H1 (cell line): ENCODE data around the gene CFP. TPM values are rescaled to one million over a fixed set of nuclear protein-coding genes. Genes with fewer than 3 reads are reported as not detected.

Experiments used
- GABPA ChIP-seq: IDR thresholded peaks from 2 replicates; pipeline ENCODE4 v1.6.1; 2011; ENCODE audit warnings: mild to moderate bottlenecking, low read length, moderate library complexity, borderline replicate concordance; ENCODE audit not compliant: insufficient read depth
- JUND ChIP-seq: IDR thresholded peaks from 2 replicates; pipeline ENCODE4 v1.6.1; 2011; ENCODE audit warnings: mild to moderate bottlenecking, improper control_type of control experiment, low read length
- MAFK ChIP-seq: IDR thresholded peaks from 2 replicates; pipeline ENCODE4 v1.6.1; 2012; ENCODE audit warnings: low read depth, mild to moderate bottlenecking, improper control_type of control experiment, low read length
- SIX5 ChIP-seq: IDR thresholded peaks from 2 replicates; pipeline ENCODE4 v1.6.1; 2011; ENCODE audit warnings: mild to moderate bottlenecking, low read depth, low read length
- polyA plus RNA-seq, 7 experiments: library from polyadenylated mRNA; depleted of rRNA in 3 of 7; stranded (reverse) in 5 of 7; unstranded in 2 of 7; fragments of >200 nt in 5 of 7; fragments of 200-250 nt in 2 of 7; gene quantifications; 1 replicate in 5 of 7; 2 replicates in 1 of 7; 4 replicates in 1 of 7; pipeline versions ENCODE4 v1.2.1 to v1.2.3, GENCODE V29; 2011 to 2013; ENCODE audit warnings: missing spikeins in 2 of 7, mixed read lengths in 2 of 7
- total RNA-seq: library from RNA; stranded (reverse); fragmentation: NEBNext Ultra II Directional; extraction: Animal tissue kit (Norgen Biotek cat#: 25700); gene quantifications from 2 replicates; pipeline ENCODE4 v1.2.1, GENCODE V29; 2021
- TF ChIP-seq, protein P1 (sequence below): IDR thresholded peaks from 2 replicates; pipeline ENCODE4 v1.6.1; 2011; ENCODE audit warnings: low read length, improper control_type of control experiment

CFP gene
- total and polyA plus RNA-seq, 2 of the 8 experiments (the other 6 are each of a cell fraction or from before 2014, with no cell fraction given), result 0.76 to 2.2 TPM

DNA sequence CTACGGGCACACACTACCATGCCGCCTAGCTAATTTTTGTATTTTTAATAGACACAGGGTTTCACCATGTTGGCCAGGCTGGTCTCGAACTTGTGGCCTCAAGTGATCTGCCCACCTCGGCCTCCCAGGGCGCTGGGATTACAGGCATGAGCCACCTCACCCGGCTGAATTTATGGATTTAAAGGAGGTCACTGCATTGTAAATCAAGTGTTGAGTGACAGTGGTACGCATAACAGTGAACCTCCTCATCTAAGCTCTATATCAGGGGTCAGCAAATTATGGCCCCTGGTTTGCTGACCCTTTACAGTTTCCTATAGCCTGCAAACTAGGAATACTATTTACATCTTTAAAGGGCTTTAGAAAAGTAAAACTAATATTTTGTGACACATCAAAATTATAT, 31.8 kb upstream of the CFP start (continued):
- TF ChIP-seq, protein P1, sequence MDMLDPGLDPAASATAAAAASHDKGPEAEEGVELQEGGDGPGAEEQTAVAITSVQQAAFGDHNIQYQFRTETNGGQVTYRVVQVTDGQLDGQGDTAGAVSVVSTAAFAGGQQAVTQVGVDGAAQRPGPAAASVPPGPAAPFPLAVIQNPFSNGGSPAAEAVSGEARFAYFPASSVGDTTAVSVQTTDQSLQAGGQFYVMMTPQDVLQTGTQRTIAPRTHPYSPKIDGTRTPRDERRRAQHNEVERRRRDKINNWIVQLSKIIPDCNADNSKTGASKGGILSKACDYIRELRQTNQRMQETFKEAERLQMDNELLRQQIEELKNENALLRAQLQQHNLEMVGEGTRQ, result no peak
- TF ChIP-seq MAFK (no peak), GABPA (no peak), JUND (no peak), SIX5 (no peak)
